T1000 (cell line): ENCODE results near the gene MAML3.

Experiments used
- DNase-seq: peaks from one replicate; lab custom pipeline; 2025; ENCODE audit warnings: mixed read lengths; lab: John Stamatoyannopoulos, UW

Gene MAML3

DNA sequence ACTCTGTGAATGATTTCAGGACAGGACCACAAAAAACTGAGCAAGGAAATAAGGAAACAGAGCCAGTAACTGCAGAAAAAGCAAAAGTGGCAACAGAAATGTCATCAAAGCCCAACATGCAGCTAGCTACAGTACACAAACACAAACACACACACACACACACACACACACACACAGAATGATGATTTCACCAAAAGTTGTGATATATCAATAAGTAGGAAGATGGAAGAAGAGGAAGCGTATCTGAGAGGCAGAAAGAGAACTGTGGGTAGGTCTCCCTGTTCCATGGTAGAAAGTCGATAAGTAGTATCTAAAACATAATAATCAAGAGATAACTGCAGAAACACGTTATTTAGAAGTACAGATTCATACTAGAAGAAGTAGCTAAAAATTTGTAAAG, 340.1 kb downstream of the MAML3 start:
- no peak for DNase-seq

DNA sequence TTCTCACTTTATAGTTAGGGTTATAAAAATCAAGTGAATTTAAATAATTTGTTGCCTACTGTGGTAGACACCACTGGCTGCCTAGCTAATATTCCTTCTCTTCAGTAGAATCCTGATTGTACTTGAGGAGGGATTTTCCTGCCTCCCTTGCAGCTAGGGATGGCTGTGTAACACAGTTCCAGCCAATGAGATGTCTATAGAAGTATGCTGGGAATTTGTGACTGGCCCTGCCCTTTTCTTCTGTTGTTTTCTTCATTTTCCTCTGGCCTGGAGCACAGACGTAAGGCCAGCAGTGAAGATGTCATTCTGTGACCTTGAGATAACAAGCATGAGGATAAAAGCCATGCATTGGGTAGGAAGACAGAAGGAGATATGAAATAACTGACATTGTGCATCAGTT, 343.3 kb downstream of the MAML3 start:
- DNase-seq: no peak

DNA sequence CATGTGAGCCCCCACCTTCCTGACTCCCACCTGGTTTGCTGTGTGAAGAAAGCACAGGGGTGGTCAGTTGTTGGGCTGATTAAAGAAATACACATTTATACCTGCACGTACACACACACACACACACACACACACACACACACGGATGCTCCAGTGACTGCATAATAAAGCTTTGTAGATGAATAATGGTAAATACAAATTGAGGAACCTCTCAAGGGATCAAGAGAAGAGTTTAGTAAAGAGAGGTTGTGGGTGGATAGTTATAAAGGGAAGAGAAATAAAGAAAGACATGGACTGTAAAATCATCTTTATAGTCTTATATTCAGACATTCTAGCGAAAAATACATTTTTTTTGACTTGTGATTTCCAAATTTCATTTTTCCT, 344.2 kb downstream of the MAML3 start:
- no peak for DNase-seq

DNA sequence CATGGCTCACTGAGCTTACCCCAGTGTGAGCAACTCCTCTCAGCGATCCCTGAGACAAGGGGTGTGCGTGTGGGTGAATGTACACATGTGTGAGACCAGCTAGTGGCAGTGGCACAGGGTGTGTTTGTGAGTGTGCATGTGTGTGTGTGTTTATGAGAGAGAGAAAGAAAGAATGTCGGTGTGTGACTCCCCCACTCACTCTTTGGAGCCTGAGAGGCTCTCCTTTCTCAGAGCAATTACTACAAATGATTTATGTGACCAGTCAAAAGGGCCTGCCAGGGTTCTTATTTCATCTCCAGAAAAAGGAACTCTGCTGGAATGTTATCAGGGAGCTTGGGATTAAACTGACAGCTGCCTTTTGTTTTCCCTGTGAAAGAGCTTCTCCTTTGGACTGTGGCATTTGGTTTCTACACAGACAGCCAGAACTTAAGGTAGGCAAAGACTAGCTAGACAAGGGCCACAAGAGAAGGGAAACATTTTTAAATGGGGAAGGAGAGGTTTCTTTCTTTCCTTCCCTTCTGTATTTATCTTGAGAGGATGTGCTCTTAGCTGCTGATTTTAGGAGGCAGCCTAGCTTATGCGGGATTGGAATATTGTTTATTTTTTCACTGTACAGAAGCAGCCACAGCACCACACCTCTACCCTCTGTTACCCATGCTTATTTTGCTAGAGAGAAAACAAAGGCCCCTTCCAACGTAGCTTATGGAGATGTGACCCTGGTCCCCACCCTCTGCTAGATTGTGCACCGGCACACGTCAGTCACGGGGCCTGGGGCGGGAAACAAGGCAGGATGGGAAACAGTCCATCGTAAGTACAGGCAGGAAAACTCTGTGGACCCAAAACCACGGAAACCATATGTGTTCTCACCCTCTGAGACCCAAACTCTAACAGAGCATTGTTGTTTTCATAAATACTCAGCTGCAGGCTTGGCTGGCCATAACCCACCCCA, 344.9 kb downstream of the MAML3 start:
- DNase-seq: no peak

DNA sequence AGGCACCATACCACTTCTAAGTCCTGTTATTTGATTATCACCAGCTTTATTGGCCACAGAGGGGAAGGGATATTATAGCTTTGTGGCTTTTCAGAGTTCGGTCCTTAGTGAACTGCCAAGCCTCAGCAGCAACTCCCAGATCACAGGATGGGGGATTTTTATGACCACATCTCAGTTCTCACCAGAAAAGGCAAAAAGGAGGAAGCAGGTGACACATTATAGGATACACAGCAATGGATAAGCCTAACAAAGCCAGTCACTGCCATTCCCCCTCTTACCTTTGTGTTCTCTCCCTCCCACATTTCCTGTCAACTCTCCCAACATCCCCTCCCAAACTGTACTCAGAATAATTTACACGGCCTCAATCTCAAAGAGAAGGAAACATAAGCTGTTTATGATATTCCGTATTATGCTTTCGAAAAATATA, 345.6 kb downstream of the MAML3 start:
- DNase-seq: no peak

DNA sequence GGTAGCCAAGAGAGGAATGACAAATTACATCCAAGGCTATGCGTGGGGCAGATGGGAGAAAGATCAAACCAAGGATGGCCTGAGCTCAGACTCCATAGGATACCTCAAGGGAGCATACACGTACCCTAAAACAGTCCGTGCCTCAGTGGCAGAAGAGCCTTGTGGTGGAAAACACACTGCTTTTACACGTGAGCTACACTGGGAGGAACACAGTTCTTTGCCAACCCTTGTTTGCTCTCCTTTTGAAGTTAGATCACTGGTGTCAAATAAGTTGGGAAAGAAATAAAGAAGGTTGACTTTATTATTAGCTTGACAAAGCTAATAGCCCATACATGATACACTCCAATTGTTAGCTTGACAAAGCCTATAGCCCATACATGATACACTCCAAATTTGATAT, 346.5 kb downstream of the MAML3 start:
- DNase-seq: no peak

DNA sequence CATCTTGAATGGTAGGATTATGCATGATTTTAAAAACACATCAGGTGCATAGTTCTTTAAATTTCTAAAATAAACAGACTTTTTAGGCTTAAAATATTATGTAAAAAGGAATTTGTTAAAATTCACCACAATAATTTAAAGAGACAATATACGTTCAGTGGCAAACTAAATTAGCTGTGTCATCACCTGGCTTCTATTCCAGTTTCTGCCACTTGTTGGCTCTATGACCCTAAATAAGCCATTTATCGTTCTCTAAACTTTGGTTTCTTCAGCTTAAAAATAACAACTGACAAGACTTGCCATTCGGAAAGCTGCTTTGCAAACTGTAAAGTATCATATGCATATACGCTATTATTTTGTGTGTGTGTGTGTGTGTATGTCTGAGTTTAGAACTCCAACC, 347.1 kb downstream of the MAML3 start:
- DNase-seq: no peak

DNA sequence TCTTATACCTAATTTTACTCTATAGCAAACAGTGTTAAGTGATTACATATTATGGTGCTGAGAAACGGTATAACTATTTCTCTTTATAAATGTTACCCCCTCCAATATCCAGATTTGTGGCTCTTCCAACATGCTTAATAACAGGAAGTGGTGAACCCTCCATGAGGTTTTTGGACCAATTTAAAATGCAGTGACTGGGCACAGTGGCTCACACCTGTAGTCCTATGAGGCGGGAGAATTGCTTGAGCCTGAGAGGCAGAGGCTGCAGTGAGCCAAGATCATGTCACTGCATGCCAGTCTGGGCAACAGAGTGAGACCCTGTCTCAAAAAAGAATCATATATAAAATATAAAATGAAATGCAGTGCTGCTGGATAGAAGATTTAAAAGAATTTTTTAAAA, 351.1 kb downstream of the MAML3 start:
- no peak for DNase-seq

DNA sequence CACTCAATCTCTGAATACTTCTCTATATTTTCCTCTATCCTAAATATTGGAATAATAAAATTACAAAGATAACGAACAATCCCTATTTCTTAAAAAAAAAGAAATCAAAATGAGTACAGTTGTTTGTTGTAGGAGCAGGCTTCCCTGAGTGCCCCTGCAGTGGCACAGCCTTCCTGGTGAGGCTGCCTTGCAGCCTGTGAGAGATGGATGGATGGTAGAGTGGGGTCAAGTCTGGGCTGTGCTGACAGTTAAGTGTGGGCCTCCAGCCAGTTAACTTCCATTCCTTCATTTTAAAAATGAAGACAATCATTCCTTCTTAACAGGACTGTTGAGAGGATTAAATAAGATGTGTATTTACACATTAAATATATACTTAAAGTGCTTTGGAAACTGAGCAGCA, 351.5 kb downstream of the MAML3 start:
- no peak for DNase-seq

DNA sequence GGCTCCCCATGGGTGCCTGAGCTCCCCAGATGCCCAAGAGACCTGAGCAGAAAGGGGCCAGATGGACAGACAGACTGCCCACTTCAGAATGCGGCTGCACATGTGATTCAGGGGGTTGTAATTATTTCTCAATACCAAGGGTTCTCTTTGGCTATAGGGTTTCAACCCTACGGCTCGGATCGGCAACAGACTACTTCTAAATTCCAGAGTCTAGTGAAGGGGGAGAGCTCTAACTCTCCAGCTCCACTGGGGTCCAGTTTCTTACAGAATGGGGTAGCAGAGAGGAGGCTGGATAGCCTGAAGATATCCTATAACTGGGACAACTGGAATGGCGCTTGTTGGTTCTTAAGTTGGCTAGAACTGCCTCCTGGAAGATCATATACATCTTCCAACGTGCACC, 352.1 kb downstream of the MAML3 start:
- no peak for DNase-seq

DNA sequence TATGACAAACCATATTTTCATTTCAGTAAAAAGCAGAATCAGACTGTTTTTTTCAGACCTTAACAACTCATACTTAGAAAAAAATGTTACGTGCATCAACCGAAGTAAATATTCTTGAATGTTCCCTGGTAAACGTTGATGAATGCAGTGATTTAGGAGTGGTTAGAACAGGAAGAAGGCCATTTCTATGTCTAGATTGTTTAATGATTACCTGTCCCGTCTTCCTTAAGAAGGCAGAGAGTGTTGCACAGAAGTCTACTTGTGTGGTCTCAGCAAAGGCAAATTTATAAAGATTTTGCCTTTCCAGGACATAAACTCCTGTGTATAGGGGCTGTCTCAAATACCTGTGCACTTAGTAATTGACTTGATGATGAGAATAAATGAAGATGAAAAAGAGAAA, 353.9 kb downstream of the MAML3 start:
- DNase-seq: no peak

DNA sequence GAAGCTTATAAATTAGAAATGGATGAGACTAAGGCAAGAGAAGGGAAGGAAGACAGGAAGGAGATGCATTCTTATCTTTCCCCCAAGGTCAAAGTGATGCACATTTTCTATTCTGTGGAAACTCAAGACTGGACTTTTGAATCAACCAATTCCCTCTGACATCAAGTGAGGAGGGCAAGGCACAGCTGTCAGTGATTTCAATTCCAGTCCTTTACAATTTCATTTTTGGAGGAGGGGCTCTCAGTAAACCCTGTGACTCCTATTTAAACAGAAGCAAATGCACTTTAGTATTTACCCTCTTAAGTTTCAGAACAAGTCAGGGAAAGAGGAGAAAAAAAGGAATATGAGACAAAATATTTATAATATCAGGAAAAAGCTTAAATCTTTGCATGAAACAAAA, 354.4 kb downstream of the MAML3 start:
- DNase-seq: no peak

DNA sequence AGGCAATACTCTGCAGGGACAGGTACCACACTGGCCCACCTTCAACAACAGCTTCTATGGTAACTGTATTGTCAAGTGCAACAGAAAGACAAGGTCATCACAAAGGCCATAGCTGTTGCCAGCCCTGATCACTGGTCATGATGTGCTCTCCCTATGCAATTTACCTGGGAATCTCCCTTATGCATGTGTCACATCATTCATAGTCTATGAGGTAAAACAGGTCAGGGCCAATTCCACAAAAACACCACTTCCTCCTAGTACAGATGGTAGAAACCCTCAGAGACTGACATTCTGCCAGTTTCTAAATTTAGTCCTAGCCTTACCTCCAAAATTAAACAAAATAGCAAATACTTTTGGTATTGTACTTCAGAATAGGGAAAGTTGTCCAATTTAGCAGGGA, 355.5 kb downstream of the MAML3 start:
- no peak for DNase-seq

DNA sequence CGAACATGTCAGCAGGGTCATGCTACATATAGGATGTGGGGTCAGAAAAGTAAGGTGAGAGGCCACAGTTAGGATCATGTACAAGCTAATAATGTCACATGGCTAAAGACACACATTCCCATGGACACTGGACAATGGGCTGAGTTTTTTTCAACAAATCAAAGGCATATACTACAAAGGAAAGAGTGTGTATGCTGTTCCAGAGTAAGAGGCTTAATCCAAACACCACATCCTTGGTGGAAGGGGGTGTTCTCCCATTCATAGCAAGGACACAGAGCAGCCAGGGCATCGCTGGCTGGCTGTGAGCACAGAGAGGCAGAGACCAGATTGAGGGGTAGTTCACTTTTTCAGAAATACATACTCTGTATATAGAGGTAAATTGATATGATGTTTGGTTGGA, 356.7 kb downstream of the MAML3 start:
- no peak for DNase-seq

DNA sequence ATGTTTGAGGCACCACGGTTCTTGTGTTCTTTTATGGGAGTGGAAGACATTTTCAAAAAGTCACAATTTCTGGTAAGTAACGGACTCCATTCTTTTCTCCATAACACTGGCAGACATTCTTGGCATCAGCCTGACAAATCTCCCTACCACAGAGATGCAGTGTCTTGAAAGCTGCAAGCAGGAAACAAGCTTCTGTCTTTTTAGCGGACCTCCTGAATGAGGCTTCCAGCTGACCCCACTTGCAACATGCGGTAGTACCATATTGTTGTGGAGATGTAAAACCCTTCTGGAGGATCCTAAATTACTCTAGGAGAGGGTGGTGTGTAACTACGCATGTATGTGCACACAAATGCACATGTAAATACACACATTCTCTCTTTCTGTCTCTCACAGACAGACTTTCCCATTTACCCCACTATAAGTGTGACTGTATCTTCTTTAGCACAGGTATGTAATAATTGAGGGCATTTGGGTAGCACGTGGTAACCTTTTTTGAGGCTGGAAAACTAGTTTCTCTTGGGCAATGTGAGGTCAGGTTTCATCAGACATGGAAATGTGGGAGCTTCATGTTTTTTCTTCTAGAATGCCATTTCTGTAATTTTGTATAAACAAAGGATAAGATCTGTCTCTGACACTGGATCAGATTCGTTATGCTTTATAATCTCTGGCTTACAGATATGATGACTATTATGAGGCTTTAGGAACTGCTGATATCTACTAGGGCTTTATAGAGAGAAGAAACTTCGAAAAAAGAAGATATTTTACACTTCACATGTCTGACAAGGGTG, 358.3 kb downstream of the MAML3 start:
- no peak for DNase-seq

DNA sequence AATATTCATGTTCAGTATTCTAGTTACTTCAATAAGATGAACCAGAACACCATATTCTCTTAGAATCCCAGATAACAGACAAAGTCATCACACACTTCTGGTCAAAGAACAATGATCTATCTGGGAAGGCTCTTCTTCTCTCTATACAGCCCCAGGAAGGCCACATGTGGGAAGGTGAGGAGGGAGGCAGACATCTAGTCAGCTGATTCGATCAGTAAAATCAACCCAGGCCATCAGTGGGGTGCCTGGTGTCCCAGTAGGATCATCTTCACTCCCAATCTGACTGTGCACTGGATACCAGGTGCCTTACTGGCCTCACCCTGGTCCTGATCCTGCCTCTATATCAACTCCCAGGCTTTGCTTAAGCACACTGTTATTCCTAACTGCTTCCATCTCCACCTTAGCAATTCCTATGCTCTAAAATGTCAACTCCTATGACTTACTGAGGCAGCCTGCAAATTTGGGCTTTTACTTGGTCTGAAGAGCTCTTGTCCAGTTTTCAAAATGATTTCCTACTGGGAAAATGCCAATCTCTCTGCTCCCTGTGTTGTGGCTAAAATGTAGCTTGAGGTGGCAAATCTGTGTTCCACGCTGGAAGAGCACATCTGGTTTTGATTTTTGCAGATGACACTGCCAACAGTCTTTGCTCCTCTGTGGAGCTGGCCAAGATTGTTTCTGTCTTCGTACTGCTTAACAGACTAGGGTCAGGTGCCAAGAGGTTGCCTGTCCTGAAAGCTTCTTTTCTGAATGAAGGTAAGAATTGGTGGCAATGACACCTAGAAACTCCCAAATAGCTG, 359.6 kb downstream of the MAML3 start:
- no peak for DNase-seq

DNA sequence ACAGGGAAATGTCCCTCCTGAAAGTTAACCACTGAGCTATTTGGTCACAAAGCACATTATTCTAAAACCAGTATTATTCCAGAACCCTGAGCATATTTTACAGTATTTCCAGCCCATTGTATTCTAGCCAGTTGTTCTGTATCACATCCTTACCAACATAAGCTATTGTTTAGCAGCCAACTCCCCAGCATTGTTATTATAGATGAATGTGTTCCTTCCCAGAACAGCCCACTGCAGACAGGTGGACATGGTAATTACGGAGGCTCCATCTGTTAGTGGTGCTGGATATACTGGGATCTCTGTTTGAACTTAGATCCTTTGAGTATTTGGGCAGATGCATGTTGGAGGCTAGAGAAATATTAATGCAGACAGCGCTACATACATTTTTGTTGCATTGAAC, 362.3 kb downstream of the MAML3 start:
- DNase-seq: no peak

DNA sequence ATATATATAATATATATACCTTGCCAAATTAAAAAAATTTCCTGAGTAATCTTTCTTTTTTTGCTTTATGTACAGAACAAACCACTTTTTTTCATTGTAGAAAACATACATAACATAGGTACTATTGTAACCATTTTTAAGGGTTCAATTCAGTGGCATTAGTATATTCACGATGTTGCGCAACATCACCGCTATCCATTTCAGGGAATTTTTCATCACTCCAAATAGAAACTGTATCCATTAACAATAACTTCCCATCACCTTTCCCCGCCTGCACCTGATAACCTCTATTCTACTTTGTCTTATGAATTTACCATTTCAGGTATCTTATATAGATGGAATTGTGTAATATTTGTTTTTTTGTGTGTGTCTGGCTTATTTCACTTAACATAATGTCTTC, 363.7 kb downstream of the MAML3 start:
- no peak for DNase-seq

DNA sequence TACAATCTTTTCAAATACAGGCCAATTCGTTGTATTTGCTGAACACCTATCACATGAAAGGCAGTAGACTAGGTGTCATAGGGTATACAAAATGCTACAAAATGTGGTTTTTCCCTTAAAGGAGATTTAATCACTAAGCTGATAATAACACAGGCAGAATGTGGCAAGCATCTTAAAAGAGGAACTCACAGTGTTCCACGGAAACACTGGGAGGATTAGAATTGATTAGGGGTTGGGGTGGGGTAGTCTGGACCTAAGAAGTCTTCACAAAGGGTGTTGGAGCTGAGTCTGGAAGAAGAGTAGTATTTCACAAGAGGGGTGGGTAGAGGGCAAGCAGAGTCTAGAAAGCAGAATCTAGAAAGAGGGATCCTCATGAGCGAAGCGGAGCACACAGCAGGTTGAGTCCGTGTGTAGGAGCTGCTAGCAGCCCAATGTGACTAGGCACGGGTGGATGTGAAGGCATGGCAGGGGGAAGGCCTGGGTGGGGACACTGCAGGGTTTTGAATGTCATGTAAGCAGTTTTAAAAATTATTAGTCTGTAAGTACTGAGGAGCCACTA, 364.8 kb downstream of the MAML3 start:
- no peak for DNase-seq

DNA sequence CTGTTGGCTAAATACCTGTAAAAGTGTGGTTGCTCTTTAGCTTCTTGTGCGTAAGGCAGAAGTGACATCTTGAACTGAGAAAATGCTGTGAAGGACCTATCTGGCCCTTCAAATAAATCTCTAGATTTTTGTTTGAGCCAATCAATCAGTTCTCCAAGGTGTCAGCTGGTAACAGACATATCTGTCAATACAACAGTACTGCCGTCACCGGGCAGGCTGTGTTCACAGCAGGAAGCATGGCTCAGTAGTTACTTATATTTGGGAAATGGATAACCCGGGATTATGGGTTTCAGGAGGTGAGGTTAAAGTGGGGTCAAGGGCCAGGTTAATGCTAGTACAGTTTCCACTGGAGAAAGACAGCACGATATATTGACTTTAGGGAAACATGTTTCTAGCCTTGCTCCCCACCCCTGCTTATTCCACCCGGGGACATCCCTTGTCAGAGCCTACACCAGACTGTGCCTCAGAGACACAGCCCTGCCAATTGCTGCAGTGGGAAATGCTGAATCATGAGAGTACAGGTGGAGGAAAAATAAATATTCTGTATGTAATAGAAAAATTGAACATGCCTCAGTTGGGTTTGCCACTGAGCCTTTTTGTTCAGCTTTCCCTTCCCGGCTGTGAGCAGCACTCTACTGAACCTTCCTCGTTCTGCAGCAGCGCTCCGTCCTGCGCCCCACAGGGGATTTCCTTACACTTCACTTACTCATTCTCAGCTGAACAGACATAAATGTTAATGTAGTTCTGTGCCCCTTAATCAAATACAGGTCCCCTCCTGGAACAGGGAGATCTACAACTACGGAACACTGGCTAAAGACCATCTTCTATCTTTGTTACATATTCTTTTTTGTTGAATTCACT, 367.3 kb downstream of the MAML3 start:
- DNase-seq: no peak

DNA sequence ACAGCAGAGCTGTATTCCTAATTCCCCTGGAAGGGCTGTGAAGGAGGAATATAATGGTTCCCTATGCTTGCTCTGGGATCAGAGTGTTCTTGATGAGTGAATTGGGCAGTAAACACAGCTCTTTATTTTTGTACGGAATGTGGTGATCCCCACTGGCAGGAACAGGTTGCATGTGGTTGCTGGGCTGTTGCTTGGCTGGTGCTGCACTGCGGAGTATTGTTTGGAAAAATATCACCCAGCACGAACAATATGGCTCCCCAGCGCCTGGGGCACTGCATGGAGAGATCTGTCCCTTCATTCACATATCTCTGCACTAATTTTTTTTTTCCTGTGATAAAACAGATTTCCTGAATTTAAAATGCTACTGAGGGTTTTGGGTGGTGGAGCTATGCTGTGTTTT, 368.6 kb downstream of the MAML3 start:
- no peak for DNase-seq
